Peyer's patch (tissue), 4 donors: Measurements from ENCODE around the gene OLA1.

Experiments used
- POLR2A ChIP-seq, 2 donors: fragments of 450-650 bp; IDR thresholded peaks; one replicate each; pipeline ENCODE4 v1.5.1; 2017; ENCODE audit warnings: antibody characterized with exemption in 2 of 2, mild to moderate bottlenecking in 2 of 2, moderate library complexity in 2 of 2
- TF ChIP-seq, protein P1 (sequence below), 6 experiments: fragments of 450-650 bp in 4 of 6; fragments of 200-600 bp in 2 of 6; sonication (generic) in 1 of 6; IDR thresholded peaks; one replicate each; pipeline ENCODE4 v1.5.1; 2017 to 2019; ENCODE audit warnings: antibody characterized with exemption in 6 of 6, mild to moderate bottlenecking in 3 of 6, moderate library complexity in 1 of 6

DNA sequence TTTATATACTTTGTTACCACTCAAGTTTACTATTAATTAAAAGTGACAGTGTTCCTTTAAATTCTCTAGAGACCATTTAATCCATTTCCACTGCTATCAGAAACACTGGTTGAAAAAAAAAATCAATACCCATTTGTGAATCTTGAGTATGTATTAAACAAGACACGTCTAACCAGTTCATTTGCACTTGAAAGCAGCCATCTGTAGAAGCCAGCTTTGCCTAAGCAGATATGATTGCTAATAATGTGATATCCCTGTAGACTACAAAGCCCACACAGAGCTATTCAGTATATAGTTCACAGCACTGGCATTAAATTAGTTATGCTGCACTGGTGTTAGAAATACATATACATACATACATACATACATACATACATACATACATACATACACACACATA lies 171.4 kb downstream of the OLA1 start:
- TF ChIP-seq, protein P1, sequence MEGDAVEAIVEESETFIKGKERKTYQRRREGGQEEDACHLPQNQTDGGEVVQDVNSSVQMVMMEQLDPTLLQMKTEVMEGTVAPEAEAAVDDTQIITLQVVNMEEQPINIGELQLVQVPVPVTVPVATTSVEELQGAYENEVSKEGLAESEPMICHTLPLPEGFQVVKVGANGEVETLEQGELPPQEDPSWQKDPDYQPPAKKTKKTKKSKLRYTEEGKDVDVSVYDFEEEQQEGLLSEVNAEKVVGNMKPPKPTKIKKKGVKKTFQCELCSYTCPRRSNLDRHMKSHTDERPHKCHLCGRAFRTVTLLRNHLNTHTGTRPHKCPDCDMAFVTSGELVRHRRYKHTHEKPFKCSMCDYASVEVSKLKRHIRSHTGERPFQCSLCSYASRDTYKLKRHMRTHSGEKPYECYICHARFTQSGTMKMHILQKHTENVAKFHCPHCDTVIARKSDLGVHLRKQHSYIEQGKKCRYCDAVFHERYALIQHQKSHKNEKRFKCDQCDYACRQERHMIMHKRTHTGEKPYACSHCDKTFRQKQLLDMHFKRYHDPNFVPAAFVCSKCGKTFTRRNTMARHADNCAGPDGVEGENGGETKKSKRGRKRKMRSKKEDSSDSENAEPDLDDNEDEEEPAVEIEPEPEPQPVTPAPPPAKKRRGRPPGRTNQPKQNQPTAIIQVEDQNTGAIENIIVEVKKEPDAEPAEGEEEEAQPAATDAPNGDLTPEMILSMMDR (IDR thresholded peaks at IDR 0.05): no peak
- TF ChIP-seq POLR2A (IDR thresholded peaks at IDR 0.05): no peak
